HG03457 (cell line): ENCODE data around the gene MAST4.
"Not testable (repeated sequence)": the region's sequence is repeated elsewhere in the genome, so short reads cannot be mapped to it uniquely, and the experiment has no call there.

Experiments
- ATAC-seq: cut with Tn5 transposase; IDR thresholded peaks from one replicate; pipeline ENCODE4 v1.9.1; 2021; ENCODE audit warnings: moderate number of reproducible peaks; ENCODE audit not compliant: unreplicated experiment

Gene MAST4

DNA sequence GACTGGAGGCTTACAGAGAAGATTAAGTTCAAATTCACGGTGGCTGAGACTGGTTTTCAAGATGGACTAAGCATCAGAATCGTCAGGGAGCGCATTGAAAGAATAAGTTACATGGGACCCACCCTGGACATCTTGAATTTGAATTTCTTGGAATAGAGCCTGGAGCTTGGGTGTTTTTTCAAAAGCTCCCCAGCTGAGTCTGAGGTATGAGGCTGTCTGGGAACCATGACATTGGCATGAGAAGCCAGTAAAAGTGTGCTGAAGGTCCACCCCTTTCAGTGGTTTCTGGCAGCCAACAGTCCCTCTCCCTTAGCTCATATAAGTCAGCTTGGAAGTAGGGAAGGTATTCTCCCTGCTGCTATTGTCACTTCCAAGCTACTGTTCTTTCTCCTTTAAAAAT is 97.8 kb downstream of the MAST4 start:
- no peak for ATAC-seq

DNA sequence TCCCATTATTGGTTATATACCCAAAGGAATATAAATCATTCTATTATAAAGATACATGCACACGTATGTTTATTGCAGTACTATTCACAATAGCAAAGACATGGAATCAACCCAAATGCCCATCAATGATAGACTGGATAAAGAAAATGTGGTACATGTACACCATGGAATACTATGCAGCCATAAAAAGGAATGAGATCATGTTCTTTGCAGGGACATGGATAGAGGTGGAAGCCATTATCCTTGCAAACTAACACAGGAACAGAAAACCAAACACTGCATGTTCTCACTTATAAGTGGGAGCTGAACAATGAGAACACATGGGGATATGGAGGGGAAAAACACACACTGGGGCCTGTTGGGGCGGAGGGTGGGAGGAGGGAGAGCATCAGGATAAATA is 99.6 kb downstream of the MAST4 start:
- ATAC-seq, result not testable (repeated sequence)

DNA sequence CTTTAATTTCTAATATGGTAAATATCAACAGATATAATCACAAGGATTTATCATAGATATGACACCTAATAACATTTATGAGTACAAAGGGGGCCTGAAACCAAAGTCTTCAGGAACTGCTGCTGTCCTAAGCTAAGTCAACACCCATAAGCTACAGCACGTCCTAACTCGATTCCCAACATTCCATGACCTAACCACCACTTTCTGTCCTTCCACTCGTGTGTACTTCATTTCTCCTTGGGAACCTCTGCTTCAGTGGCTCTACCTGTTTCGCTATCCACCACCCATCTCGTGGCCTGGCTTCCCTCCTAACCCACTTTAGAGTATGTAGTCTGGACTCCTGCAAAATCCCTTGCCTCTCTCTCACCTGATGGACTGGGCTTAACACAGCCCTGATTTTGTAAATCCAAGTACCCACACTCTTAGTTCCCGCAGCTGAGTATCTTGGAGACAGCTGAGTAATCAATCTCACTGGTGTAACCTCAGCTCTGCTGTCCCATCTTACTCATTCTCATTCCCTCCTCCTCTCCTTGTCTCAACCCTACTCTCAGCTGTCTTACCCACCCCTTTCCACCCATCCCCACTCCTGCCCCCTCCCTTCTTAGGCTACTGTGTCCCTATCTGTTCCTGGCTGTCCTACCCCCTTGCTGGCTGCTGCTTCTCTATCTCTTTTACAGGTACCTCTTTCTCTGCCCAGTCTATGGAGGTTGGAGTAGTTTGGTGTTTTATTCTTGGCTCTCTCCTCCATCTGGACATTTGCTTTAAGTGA is 101.8 kb downstream of the MAST4 start:
- ATAC-seq, result no peak

DNA sequence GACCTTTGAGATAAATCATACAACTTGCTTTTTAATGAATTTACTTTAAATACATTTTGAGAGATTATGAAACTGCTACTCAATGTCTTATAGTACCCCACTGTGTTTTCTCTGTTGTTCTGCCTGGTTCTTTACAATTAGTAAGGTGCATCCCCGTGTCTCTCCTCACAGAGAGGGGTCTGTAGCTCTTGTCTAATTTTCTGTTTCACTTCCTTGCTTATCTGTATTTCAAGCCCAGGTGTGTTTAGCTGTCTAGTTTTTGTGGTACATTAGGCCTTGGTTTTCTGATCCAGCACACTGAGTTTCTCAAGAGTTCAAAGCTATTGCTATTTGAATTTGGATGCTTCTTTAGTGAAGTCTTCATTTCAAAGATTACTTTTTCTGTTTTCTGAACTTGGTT is 105.1 kb downstream of the MAST4 start:
- ATAC-seq, result no peak

DNA sequence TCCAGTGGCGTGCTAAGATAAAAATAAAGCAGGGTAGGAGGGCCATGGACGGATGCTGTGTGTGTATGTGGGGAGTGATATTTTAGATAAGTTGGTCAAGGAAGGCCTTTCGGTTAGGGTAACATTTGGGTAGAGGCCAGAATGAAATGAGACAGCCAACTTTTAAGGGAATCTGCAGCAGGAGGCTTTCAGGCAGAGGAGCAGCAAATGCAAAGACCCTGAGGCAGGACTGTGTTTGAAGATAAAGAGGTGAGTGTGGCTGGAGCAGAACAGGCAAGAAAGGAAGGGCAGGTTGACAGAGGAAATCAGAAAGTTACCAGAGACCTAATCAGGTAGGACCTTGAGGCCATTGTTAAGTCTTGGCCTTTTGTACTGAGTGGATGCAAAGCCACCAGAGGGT is 106.2 kb downstream of the MAST4 start:
- ATAC-seq, result no peak

DNA sequence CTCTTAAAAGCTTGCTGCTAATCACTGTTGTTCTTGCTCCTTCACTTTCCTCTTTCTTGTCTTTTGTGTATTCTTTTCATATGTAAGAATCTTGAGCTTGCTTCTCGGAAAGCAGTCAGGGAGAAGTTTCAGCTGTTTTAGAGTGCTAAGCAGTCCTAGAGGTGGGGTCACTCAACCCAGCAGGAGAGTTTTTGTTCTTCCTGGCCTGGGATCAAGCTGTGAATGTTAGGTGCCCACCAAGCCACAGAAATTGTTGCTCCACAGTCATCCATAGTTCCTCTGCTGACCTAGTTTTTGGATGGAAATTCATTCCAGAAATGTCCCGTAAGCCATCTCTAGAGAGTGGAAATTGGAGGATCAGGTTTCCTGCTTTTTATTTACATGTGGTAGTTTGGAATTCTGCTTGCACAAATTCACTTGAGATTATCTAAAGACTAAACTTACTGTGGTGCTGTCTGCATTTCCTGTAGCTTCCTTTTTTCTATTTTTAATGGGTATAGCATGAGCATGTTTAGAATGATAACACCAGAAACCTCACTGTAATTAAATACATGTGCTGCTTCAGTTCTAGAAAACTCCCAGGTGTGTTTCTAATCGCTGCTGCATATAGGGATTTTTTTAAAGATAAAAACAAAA is 108.7 kb downstream of the MAST4 start:
- ATAC-seq, result no peak

DNA sequence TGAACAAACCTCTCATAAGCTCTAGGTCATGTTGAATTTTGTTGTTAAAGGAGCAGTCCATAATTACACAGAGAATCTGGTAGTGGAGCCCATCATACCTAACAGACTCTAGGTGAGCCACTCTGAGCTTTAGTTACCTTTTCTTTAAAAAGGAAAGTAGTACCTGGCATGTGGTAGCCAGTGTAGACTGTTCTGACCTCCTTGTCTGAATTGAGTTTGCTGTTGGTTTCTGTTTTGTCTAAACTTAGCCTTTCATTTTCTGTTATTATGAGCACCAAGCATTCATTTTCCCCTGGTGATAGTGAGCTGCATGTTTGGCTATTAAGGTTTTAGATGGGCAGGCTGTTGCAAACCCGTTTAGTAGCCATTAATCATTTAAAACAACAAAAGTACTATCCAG is 112.2 kb downstream of the MAST4 start:
- no peak for ATAC-seq

DNA sequence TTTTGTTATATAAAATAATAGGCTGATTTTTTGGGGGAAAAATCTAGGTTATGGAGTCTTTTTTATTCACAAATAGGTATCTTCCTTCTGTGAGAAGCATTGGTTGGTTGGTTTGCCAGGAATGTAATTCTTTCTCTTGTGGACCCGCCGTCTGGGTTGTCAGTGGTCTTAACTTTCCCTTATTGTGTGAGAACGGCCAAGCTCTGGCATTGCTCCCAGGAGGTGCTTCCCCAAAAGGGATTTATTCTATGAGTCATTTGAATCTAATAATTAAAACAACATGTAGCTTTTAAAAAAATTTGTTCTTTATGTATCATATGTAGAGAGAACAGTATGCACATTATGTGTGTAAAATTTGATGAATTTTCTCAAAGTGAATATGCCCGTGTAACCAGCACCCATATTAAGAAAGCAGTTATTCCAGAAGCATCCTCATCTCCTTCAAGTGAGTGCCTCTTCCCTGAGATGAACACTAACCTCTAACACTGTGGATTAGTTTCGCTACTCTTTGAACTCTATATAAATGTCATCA is 114.4 kb downstream of the MAST4 start:
- ATAC-seq, result no peak

DNA sequence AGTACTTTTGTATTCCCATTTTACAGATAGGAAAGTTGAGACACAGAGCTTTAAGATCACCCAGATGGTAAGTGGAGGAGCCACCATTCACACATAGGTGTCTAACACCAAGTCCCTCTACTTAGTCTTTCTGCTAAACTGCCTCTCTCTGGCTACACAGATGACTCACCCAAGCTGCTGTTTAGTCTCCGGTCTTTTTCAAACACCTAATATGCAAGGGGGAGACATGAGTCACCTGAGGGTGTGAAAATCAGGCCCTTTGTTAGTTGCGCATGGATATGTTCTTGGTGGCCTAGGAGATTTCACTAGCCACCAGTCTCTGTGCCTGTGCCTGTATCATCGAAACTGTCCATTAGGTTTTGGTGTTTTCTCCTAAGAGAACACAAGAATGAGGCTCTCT is 117.8 kb downstream of the MAST4 start:
- no peak for ATAC-seq

DNA sequence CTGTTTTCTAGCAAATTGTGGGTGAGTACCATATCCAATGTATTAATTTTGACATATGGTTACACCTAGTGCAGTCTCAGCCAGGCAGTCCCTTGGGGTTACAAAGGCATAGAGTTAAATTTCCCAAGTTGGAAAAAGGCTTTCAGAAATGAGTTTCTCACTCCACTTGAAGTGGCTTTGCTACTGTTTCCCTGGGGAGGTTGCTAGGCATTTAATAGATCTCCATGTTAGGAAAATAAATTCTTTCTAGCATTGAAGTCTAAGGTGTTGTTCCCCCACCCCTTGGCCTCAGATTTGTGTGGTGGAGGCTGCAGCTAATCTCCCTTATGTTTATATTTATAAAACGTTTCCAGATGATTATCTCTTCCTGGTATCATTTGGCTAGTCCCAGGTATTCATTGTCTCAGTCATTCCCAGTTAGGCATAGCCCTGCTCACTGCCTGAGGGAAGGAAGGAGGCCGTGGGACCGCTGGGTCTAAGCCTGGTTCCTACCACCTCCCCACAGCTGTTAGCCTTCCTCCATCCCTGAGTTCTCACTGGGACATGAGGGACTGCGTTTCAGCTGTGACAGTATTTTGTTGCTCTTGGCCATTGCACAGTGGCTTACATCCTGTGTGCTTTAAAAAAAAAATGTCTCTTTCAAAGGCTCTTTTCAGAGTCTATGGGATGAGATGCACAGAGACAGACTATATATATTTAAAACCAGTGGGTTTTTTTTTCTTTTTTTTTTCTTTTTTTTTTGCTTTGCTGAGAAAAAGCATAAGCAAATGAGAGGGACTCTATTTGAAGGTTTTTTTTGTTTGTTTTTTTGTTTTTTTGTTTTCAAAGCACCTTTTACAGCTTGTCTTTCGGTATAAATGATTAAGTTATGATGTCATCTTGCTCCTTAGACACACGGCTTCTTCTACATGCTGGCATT is 121.5 kb downstream of the MAST4 start:
- no peak for ATAC-seq

DNA sequence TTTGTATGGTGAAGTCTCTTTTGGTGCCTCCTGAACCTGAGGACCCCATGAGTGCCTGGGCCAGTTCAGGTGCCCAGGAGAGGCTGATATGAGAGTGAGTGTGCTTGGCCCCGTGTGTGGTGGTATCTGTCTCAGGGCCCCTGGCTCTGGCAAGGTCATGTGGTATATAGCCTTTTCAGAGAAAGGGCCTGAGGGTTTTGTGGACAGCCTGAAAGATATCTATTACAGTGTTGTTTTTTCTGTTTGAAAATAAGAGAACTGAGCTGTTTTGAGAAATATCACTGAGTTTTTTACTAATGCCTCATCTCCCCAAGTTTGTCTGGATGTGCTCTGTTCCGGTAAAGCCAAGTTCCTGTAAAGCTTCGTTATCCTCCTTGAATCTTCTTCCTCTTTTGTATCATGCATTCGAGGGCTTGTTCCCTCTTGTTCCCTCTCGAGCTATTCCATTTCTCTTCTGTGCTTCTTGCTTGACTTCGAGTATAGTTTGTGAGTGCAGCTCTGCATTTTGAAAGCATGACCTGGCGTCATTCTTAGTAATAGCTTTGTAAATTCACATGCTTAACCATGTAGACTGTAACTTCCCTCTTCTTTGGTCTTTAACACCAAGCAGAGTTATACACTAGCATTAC is 122.3 kb downstream of the MAST4 start:
- no peak for ATAC-seq

DNA sequence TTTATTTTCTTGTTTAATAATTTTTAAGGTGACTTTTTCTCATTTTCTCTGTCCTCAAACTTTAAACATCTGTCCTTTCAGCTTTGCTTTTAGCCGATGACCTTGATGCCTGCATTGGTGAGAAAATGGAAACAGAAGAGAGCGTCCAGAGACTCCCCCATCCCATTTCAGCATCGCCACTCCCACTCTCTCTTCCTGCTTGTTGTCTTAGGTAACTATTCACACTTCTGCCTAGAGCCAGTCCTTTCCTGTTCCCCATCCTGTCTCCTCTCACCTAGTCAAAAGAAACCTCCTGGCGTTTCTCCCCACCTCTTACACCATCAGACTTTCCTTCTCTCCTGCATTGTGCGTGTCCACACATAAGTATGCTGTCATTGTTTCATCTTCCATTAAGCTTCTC is 124.6 kb downstream of the MAST4 start:
- no peak for ATAC-seq

DNA sequence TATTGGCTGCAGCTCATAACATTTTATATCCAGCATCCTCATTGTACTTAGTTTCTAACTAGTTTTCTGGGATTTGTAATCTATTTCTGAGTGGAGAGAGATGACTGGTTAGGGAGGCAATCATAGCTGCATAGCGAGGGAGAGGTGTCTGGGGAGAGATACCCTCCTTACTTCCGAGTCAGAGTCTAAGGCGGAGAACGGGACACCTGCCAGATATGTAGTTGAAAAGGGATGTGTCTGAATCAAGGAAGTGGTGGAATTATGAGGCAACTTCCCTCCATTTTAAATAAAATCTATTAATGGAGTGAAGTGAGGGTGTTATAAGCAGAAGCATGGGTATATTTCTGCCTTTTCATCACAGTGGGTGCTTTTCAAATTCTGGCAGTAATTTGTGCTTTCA is 126.5 kb downstream of the MAST4 start:
- no peak for ATAC-seq

DNA sequence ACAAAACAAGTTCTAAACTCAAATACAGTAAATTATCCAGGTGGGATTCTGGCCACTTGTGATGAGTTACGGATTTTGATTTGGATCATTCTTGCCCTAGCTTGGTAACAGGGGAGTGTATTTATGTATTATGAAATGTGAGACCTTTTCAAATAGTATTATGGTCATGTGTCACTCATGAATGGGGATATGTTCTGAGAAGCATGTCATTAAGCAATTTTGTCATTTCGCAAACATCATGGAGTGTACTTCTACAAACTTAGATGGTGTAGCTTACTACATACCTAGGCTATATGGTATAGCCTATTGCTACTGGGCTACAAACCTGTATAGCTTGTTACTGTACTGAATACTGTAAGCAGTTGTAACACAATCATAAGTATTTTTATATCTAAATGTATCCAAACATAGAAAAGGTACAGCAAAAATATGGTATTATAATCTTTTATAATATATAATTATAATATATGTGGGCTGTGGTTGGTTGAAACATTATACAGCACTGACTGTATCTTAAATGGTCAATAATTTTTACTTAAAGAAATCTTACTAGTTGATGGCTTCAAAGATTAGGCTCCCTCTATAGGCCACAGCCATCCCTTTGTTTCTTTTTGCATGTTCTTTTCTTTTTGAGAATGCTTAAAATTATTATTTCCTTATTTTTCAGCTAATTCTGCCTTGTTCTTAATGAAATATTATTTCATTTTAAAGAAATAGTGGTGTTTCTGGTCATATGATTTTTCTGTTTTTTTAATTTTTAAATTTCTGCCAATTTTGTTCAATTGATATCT is 128.4 kb downstream of the MAST4 start:
- ATAC-seq, result no peak

DNA sequence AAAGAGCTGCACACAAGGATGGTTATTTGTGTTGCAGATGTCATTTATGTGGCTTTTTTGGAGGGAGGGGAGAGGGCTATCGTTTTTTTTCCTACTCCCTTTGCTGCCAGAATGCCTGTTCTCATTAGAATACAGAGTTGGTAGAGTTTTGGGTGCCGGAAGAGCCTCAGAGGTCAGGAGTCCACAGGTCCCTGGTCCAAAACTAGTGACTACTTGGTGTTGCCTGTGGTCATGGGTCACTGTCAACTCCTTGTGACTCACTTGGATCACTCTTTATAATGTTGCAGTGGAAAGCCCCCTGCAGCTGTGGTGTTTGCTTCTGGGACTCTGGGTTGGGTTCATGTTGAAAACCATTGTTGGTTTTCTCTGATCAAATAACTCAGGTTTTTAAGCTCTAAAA is 131.4 kb downstream of the MAST4 start:
- ATAC-seq, result no peak

DNA sequence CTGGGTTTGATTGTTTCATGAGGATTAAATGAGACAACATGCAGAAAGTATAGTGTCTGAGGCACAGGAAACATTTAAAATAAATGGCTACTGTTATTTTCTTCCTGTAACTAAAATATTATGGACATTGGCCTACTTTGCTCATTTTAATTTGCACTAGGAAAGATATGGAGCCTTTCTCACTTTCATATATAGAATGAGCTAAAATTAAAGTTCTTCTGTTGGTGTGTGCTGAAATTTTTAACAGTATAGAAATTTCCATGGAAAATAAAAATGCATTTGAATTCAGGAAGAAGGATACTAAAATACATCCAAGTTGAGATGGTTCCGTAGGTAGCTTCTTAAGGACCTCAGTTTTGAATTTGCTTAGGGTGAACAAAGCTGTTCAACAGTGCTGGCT is 131.9 kb downstream of the MAST4 start:
- ATAC-seq, result no peak

DNA sequence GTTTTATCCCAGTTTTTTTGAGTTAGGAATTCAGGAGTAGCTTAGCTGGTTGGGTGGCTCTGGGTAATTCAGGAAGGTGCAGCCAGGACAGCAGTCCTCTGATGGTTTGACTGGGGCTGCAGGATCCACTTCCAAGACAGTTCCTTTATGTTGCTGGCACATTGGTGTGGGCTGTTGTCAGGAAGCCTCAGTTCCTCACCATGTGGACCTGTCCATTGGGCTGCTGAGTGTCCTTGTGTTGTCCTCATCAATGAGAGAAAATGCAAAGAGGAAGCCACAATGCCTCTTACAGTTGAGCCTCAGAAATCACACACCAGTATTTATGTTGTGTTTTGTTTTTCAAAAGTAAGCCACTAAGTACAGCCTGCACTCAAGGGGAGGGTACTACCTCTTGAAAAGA is 140.9 kb downstream of the MAST4 start:
- ATAC-seq, result no peak

DNA sequence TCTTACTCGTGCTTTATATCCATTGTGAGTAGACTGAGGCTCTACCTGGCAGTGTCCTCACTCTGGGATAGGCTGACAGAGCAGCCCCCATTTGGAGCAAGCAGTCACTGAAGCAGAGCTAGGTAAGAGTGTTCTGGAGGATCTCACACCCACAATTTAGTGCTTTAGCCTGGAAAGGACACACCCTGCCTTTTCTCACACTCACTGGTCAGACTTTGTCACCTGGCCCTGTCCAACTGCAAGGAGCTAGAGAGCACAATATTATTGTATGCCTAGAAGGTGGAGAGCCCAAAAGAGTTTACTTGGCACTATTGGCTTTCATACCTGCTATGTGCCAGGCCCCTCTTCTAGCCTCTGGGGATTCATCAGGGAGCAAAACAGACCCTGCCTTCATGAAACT is 141.9 kb downstream of the MAST4 start:
- no peak for ATAC-seq

DNA sequence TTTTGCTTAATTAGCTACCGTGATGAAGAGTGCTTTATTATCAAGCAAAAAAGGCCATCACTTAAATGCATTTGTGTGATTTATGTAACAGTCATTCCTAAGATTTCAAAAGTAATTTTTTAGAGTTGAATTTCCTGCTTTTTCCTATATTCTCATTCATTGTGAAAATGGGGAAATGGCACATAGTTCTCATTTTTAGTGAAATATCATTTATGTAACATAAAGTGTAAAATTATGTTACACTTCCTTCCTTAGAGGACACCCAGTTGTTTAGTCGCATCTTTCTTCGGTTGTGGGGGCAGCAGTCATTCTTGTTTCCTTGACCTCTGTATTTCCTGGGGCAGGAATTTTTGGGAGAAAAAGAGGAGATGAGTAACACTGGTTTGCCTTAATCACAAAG is 142.8 kb downstream of the MAST4 start:
- no peak for ATAC-seq

DNA sequence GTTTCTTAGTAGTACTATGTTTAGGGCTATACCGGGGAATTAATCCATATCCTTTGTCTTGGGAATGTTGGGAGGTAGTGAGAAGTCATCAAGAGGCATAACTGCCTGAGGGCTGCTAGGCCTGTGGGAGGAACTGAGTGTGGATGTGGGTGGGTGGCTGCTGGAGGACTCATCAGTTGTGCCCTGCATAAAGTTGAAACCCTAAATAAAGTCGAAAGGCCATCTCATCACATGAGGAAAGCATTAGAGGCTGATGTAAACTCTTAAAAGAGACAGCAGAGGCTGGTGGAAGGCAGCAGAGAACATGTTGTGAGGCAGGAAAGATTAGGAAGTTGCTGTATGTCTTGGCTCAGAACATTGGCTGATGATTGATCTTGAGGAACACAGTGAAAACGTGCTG is 143.8 kb downstream of the MAST4 start:
- ATAC-seq, result no peak
